ENCODE results near the gene CCDC74A. TPM values are rescaled to one million over a fixed set of nuclear protein-coding genes. Genes with fewer than 3 reads are reported as not detected.
"Not testable (repeated sequence)": the region's sequence is repeated elsewhere in the genome, so short reads cannot be mapped to it uniquely, and the experiment has no call there.

The CCDC74A gene
- total RNA-seq, 1 donor from 2014 or later = 9.1 TPM

DNA sequence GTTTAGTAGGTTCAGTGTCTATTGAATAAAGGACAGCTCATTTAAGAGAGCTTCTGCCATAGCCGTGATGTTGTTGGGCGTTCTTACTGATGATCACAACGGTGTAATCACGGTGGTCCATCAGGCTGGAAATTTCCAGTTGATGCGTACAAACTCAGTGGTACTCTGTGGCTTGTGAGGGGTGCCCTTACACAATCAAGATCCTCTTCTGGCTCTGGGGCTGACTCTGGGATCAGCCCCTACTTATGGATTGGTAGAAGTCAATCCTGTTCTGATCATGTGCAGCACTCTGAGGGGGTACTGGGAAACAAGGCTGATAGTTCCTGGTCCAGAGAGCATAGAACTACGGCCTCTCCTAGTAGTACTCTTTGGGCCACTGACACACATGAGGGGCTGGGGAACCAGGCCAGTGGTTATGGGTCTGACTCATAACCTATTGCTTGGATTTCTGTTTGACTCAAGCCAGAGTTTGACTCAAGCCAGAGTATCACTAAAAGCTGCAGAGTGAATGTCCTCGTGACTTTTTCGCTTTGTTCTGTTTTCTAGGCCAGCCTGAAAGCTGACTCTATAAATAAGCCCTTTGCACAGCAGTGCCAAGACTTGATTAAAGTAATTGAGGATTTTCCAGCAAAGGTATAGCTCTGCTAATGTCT is 29.2 kb upstream of the CCDC74A start:
- DNase-seq (ENCODE audit: low read depth) = peak; percentile 22

DNA sequence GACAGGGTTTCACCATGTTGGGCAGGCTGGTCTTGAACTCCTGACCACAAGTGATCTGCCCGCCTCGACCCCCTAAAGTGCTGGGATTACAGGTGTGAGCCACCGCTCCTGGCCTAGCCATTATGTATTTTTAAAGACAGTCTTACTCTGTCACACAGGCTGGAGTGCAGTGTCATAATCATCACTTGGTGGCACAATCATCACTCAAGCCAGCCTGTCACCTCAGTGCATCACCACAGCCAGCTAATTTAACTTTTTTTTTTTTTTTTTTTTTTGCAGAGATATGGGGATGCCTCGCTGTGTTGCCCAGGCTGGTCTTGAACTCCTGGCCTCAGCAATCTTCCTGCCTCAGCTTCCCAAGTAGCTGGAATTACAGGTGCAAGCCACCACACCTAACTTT is 24.1 kb upstream of the CCDC74A start:
- DNase-seq (ENCODE audit: low read depth) = not testable (repeated sequence)

DNA sequence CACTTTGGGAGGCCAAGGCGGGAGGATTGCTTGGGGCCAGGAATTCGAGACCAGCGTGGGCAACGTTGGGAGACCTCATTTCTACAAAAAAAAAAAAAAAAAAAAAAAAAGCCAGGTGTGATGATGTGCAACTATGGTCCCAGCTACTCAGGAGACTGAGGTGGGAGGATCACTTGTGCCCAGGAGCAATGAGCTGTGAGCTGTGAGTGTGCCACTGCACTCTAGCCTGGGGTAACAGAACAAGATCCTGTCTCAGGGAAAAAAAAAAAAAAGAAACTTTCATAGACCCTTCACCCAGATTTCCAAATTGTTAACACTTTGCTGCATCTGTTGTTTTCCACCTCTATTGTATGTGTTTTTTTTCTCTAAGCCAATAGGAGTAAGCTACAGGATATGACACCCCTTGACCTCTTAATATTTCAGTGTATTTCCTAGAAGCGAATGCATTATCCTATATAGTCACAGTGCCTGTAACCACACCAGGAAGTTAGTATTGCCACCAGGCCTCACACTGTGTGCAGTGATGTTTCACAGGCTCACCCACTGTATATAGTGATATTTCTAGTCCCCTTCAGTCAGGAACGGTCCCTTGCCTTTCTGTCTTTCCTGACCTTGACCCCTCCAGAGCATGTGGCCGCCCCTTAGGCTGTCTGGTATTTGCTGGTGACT is 23.5 kb upstream of the CCDC74A start:
- DNase-seq (ENCODE audit: low read depth) = not testable (repeated sequence)

DNA sequence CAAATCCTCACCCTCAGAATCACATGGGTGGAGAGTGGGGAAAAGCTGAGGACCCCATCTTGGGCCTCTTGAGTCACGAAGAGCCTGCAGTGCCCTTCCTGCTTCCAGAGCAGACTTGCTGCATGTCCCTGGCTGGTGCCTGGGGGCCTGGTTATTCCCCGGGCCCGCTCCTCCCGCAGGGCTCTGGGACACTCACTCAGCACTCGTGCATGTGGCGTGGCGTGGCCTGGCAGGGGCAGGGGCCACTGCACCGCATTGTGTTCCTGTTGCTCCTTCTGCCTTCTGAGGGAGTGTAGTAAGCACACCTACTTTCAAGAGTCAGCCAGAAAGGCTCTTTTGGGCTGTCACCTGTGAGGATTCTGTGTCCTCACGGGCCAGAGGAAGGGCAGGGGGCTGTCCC is 18.1 kb upstream of the CCDC74A start:
- DNase-seq (ENCODE audit: low read depth) = no peak

DNA sequence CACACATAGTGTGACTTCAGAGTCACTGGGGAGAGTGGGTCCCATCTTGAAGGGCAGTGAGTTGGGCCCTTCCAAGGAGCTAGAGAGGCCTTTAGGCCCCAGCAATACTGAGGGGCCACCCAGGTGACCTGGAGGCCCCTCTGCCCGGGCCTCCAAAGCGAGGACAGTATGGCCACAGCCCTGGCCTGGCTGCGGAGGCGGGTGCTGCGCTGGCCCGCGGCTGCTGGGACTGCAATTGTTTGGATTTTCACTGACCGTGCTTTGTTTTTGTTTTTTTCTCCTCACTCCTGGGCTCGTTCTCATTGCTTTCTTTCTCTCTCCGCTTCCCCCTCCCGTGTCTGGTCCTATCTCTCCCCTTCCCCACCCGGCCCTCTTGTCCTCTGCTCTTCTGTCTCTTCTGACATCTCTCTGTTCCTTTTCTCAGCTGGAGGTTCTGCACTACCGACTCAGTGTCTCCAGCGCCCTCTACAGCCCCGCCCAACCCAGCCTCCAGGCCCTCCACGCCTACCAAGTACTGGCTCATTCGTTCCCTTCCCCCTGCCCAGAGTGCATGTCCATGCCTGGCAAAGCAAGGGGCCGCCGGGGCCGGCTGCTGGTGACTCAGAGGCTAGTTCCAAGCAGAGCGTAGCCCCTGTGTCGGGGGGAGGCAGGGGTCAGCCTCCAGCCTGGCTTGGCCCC is 16.3 kb upstream of the CCDC74A start:
- DNase-seq (ENCODE audit: low read depth) = peak; percentile 51

DNA sequence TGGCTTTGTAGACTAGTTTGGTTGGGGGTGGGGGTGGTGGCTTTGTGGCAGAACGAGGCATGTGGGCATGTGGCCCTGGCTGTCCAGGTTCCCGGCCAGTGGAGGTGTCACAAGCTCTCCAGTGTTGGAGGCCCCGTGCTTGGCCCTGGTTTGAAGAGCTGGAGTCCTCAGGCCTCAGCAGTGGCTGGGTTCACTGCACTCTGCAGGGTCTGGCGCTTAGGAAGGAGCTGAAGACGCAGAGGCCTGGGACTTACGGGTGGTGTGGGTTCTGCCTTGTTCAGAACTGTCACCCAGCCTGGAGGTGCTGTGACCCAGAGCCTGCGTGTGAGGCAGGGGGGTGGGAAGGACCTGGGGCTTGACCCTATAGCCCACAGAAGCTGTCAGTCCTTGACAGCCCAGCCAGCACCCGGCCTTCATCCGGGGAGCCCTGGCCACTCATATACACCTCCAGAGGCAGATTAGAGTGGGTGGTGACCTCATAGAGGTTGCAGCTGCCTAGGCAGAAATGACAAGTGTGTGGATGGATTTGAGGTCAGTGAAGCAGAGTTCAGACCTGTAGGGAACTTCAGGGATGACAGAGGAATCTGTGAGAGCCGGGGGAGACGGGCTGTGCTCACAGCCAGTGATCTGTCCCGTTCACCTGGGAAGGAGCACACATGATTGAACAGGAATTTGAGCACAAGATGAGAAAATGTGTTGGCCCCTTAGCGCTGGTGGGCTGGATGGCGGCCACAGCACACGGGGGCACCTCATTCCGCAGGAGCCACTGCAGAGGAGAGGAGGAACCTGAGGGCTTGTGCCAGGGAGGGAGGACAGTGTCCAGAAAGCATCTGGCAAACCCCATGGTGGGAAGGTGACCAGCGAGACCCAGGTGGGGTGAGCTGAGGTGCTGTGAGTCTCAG is 15.5 kb upstream of the CCDC74A start:
- DNase-seq (ENCODE audit: low read depth) = not testable (repeated sequence)

DNA sequence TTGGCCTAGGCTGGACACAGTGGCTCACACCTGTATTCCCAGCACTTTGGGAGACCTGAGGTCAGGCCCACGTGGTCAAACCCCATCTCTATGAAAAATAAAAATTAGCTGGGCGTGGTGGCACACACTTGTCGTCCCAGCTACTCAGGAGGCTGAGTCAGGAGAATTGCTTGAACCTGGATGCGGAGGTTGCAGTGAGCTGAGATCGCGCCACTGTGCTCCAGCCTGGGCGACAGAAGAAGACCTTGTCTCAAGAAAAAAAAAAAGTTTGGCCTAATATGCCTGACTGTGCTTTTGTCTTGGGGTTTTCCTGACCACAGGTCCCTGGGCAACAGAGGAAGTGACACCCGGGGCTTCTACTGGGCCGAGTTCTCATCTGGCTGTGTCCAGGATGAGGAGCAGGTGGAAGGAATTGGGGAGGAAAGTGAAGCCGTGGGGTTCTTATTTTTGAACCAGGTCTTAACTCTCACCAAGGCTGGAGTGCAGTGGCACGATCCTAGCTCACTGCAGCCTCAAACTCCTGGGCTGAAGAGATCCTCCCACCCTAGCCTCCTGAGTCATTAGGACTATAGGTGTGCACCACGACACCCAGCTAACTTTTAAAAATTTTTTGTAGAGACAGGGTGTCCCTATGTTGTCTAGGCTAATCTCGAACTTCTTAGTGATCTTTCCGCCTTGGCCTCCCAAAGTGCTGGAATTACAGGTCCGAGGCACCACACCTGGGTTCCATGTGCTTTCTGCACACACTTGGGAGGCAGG is 13.1 kb upstream of the CCDC74A start:
- DNase-seq (ENCODE audit: low read depth) = not testable (repeated sequence)

DNA sequence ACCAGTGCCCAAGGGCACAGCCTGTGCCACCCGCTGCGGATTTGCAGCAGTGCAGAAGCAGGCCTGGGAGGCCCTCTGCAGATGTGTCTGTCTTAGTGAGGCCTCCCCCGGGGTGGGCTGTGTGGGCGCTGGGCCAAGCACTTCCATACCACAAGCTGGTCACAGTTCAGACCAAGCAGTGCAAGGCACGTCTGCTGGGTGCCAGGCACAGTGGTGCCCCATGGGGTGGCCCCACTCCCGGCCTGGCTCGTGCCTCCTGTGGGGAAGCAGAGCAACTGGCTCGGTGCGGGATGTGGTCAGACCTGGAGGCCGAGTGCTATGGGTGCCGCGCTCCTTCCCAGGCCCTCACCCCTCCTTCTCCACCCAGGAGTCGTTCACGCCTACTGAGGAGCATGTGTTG is 12.5 kb upstream of the CCDC74A start:
- DNase-seq (ENCODE audit: low read depth) = not testable (repeated sequence)

DNA sequence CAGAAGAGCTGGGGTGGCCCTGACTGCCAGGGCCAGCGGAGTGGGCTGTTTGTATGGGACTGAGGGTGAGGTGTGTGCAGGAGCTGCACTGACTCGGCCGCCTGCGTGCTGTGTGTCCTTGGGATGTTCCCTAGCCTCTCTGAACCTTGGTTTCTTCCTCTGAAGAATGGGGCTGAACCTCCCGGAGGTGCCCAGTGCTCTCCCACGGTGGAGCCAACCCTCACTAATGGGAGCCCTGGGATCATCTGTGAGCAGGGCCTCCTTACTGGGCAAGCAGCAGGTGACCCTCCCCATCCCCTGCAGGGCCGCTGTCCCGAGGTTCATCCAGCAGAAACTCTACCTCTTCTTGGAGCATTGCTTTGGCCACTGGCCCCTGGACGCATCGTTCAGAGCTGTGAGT is 11.7 kb upstream of the CCDC74A start:
- no peak for DNase-seq (ENCODE audit: low read depth)

DNA sequence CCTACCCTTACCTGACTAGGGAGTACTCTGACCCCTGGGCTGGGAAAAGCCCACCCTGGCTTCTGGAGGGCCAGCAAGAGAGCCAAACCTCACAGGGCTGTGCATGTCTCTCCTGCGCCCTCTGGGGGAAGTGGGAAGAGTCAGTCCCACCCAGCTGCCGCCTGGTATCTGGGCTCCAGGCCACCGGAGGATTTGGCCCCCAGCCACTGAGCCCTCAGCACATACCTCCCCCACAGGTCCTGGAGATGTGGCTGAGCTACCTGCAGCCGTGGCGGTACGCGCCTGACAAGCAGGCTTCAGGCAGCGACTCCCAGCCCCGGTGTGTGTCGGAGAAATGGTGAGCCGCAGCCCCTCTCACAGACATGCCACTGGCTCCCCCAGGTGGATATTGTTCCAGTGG is 11.1 kb upstream of the CCDC74A start:
- DNase-seq (ENCODE audit: low read depth) = not testable (repeated sequence)

DNA sequence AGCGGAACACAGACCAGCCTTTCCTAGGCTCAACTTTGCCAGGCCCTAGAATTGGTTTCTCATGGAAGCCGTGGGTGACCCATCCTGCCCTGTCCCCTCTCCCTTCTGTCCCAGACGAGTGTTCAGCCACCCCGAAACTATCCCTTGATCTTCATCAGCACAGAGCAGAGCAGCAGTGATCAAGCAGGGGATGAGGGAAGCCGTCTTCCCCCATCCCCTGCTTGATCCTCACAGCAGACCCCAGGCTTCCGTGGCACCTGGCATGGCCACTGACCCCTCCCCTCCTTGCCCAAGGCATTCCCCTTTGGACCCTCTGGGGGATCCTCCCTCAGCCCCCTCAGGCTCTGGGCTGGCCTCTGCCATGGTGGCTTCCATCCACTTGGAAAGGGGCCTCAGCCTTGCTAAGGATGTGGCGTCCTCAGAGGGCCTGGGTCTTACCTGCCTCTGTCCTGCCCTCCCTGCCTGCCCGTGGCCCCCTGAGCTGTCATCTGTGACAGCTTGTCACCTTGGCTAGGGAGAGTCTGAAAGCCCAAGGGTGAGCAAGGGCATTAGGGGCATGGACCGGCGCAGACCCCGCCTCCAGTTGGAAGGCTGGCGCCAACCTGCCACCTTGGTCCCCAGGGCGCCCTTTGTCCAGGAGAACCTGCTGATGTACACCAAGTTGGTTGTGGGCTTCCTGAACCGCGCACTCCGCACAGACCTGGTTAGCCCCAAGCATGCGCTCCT is 10.4 kb upstream of the CCDC74A start:
- DNase-seq (ENCODE audit: low read depth) = no peak

DNA sequence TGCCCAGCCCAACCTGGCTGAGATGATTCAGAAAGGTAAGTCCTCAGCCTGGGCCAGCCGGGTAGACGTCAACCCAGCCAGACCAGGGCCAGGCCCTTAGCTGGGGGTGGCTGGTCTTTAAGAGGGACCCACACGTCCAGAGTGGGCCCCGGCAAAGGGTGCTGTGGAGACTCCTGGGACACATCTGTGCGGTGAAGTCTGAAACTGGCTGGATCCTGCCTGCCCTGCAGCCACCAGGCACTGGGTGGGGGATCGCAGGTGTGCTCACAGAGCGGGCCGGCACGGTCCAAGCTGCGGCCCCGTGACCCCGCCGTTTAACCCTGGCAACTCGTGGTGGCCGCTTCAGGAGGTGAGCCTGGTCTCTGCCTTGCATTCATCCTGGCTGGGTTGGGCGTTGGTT is 9.8 kb upstream of the CCDC74A start:
- not testable (repeated sequence) for DNase-seq (ENCODE audit: low read depth)

DNA sequence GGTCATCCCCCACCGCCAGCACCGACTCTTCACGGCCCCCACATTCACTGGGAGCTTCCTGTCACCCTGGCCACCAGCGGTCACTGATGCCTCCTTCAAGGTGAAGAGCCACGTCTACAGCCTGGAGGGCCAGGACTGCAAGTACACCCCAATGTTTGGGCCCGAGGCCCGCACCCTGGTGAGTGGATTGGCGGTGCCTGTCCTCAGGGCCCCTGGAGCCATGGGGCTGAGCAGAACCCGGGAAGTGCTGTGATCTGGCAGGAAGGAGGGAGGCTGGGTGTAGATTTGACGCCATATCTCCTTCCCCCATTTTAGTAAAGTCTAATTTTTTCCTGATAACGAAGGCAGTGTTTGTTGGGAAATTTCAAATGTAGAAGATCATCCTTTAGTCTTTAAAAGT is 9.2 kb upstream of the CCDC74A start:
- not testable (repeated sequence) for DNase-seq (ENCODE audit: low read depth)

DNA sequence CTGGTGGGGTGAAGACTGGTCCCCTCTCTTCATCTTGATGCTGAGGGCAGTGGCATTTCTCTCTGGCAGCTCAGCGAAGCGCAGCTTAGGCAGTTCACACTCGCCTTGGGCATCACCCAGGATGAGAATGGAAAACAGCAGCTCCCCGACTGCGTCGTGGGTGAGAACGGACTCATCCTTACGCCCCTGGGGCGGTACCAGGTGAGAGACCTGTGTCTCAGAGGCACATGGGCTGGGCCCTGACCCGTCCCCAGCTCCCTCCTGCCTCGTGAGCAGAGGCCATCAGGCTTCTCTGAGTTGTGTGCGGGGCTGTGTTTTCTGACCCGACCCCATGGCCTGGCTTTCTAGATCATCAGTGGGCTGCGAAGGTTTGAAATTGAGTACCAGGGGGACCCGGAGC is 8.2 kb upstream of the CCDC74A start:
- no peak for DNase-seq (ENCODE audit: low read depth)

DNA sequence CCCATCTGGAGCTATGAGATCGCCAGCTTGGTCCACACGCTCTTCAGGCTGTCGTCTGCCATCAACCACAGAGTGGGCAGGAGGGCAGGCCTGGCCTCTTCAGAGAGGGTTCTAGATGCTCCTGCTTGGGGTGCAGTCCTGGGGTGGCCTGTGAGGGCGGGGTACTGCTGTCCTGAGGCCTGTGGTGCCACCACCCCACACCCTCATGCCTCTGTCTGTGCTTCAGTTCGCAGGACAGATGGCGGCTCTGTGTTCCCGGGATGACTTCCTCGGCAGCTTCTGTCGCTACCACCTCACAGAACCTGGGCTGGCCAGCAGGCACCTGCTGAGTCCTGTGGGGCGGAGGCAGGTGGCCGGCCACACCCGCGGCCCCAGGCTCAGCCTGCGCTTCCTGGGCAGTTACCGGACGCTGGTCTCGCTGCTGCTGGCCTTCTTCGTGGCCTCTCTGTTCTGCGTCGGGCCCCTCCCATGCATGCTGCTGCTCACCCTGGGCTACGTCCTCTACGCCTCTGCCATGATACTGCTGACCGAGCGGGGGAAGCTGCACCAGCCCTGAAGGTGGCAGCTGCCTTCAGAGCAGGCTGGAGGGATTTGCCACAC is 7.7 kb upstream of the CCDC74A start:
- not testable (repeated sequence) for DNase-seq (ENCODE audit: low read depth)

DNA sequence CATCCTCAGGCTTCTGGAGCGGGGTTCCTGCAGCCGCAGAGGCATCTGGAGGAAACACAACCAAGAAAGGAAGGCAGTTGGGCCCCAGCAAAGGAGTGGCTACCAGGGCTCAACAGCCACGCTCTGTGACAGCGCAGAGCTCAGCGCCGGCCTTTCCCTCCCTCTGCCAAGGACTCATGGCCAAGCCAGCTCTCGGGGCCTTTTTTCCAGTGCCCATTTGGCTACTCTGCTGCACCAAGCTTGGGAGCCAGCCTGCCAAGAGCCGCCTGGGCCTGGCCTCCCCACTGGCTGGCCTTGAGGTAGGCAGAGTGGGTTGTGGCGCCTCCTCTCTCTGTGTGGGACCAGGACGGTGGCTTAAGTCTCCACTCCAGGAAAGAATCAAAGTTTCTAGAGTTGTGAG is 7.2 kb upstream of the CCDC74A start:
- DNase-seq (ENCODE audit: low read depth) = no peak

DNA sequence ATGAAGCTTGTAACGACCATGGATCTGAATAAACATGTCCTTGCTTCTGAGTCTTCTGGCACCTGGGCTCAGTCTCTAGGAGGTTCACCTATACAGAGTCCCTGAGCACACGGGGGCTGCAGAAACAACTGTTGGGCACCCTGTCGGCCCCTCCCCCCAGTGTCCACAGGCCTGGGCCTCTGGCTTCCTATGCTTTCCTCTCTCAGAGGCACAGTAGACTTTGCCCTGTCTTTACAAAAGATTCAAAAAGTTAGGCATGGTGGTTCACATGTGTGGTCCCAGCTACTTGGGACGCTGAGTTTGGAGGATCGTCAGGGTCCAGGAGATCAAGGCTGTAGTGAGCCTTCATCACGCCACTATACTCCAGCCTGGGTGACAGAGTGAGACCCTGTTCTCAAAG is 6.2 kb upstream of the CCDC74A start:
- DNase-seq (ENCODE audit: low read depth) = not testable (repeated sequence)

DNA sequence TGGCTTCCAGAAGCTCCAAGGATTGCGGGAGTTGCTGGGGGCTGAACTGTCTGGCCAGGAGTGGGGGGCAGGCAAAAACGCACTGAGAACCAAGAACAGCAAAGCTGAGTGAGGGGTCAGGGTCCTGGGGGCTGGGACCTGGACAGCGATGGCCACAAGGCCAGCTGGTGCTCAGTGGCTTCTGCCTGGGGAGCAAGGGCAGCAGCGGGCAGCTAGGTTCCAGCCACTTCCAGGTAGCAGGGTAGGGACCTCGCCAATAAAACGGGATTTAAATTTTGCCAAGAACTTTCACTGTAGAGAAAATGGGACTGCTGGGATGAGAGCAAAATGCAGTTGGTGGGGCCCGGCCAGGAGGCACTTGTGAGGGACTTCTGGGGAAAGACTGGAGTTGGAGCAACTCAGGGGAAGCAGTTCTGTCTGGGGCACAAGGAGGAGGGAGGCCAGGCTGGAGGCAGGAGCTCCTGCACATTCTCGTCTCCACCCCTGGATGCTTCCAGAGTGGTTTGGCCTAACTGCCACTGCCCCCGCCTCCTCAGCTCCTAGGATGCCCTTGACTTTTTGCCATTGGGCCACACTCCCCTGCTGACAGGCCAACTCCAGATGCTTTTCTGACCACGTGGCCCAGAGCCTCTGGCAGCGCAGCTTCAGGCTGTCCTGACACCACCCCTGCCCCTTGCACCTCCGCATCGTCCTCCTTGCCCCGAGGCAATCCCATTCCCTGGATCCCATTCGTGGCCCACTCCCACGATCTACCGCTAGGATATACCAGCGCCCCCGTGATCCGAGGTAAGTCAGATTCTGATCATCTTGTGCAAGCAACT is 5.5 kb upstream of the CCDC74A start:
- DNase-seq (ENCODE audit: low read depth) = no peak

DNA sequence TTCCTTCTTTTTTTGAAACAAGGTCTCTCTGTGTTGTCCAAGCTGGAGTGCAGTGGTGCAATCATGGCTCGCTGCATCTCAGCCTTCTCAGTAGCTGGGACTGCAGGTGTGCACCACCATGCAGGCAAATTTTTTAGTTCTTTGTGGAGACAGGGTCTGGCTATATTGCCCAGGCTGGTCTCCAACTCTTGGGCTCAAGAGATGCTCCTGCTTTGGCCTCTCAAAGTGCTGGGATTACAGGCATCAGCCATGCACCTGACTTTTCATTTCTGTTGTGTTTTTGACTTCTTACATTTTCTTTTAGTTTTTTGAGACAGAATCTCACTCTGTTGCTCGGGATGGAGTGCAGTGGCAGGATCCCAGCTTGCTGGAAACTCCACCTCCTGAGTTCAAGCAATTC is 2.4 kb upstream of the CCDC74A start:
- DNase-seq (ENCODE audit: low read depth) = not testable (repeated sequence)

All from renal cortical epithelial cell (primary cell).